SK-N-DZ (cell line): ENCODE results near the gene FRG2.
"Not testable (repeated sequence)": the region's sequence is repeated elsewhere in the genome, so short reads cannot be mapped to it uniquely, and the experiment has no call there.

ENCODE experiments used
- DNase-seq: peaks from one replicate; pipeline ENCODE4 v3.0.0-alpha.2; 2015; ENCODE audit warnings: low spot score
- small RNA-seq, 2 experiments: library from RNA; depleted of rRNA; stranded (forward); fragments of <200 nt; gene quantifications; one replicate each; pipeline ENCODE3, GENCODE V24; 2014

The FRG2 gene

DNA sequence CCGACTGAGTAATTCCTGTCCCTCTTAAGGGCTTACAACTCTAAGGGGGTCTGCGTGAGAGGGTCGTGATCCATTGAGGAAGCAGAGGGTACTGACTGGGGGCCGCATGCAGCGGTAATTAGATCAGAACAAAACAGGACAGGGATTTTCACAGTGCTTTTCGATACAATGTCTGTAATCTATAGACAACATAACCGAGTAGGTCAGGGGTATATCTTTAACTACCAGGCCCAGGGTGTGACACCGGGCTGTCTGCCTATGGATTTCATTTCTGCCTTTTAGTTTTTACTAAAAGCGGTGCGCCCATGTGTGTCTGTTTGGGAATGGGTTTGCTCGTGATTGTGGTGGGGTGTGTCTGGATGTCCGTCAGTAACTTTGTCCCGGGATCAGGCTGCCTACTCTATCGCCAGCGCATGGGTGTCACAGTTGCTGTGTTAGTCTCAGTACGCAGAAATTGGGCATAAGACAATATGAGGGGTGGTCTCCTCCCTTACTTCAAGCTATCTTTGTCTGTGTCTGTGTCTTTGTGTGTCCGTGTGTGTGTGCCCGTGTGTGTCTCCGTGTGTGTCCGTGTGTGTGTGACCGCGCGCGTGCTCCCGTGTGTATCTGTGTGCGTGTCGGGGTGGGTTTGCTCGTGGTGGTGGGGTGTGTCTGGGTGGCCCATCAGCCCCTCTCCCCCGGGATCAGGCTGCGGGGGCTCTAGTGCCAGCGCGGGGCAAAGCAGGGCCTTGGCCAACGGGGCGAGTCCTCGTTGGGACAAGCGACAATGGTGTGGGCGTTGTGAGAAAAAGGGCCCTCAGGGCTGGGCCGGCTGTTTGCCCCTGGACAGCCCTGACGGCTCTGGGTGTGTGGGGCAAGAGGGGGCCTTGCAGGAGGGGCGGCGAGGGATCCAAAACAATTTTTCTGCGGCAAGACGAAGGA lies 10.4 kb downstream of the FRG2 start:
- DNase-seq, result no peak

DNA sequence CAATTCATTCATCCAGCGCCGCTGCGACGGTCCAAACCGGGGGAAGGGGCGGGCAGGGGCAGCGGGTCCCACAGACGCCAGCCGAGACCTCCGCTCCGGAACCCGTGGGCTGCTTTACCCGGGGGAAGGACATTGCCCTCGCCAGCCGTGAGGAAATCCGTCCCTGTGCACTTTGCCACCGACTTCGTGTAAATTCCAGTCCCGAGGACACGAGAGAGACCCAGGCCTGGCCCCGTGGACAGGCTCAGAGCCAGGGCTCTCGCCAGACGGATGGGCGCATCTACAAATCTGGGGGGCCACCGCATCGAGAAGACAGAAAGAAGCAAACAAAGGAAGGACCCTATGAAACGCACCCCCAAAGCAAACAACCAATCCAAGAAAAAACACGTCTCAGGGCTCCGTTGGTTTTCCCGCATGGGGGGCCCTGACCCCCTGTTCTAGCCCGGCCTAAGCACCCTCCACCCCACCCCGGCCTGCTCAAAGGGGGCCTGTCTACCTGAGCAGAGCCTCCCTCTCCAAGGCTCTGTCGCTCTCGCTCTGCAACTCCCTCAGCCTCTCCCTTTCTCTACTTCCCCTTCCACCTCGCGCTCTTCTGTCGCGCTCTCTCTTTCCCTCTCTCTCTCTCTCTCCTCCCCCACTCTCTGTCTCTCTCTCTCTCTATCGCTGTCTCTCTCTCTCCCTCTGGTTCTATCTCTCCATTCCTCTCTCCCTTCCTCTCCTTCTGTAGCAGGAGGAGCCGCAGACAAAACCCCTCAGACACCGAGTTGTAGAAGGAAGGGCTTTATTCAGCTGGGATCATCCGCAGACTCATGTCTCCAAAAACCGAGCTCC lies 11.3 kb downstream of the FRG2 start:
- DNase-seq, result no peak

GRCh38 chr4:190014771-190015537 lies 12.1 kb downstream of the FRG2 start:
- peak; percentile 40 for DNase-seq

DNA sequence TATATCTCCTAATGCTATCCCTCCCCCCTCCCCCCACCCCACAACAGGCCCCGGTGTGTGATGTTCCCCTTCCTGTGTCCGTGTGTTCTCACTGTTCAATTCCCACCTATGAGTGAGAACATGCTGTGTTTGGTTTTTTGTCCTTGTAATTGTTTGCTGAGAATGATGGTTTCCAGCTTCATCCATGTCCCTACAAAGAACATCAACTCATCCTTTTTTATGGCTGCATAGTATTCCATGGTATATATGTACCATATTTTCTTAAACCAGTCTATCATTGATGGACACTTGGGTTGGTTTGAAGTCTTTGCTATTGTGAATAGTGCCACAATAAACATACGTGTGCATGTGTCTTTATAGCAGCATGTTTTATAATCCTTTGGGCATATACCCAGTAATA lies 37.1 kb downstream of the FRG2 start:
- not testable (repeated sequence) for DNase-seq

DNA sequence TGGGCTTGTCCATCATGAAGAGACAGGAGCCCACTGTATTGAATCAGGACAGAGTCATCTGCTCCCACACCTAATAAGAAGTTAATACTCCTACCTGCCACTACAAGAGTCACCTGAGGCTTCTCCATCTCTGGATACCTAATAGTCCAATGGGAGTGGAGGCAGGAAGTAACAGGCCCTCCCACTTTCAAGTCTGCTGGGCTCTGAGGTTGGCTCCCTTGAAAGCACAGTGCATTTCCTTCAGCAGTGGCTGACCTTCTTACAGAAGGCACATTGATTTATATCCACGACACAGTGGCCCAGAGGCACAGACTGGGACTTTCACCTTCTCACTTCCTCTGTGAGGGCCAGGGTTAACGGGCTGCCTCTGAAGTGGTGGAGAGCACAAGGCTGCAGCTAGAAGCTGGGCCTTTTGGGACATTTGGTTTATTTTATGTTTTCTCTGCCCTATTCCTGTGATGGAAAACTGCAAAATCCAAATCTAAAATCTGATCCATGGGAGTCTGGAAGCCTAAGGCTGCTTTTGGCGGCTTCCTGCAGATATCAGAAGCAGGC lies 38.1 kb downstream of the FRG2 start:
- no peak for DNase-seq

- not testable (repeated sequence) for DNase-seq
Measured at GRCh38 chr4:189985651-189986243, 41.3 kb downstream of the FRG2 start.

DNA sequence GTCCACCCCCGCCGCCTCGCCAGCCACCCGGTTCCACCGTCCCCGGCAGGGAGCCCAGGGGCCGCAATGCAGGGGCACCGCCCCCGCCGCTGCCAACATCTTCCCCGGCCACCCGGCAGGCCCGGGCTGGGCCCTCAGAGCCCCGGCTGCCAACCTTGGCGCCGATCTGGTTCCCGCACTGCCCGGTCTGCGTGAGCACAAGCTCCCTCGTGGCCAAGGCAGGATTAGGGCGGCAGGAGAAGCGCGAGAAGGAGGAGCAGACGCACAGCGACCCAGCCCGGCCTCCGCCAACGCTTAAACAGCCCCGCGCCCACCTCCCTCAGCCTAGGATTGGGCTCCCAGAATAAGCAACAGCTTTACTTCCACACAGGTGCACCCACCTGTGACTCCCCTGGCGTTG lies 42.4 kb downstream of the FRG2 start:
- not testable (repeated sequence) for DNase-seq

DNA sequence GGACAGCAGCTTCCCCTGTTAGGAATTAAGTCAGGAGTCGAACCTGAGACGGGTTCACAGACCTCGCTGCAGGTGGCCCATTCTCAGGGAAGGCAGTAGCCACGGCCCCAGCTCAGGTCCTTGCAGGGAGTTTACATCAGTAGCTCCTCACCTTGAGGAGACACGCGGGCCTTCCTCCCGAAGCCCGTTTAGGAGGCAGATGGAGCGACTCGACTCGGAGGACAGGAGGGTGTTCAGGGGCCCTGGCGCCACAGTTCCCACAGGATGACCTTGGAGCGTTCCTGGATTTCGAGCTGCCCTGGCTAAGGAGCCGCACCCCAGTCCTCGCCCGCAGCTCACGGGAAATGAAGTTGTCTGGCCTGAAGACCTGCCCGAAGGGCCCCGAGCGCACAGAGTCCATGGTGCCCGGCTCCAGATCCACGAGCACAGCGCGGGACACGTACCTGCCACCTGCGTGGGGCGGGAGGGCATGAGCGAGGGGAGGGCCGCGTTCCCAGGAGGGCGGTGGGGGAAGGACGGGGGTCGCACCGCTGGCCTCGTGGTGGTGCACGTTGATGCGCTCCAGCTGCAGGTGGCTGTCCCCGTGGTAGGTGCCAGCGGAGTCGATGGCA lies 43.0 kb downstream of the FRG2 start:
- DNase-seq, result not testable (repeated sequence)

DNA sequence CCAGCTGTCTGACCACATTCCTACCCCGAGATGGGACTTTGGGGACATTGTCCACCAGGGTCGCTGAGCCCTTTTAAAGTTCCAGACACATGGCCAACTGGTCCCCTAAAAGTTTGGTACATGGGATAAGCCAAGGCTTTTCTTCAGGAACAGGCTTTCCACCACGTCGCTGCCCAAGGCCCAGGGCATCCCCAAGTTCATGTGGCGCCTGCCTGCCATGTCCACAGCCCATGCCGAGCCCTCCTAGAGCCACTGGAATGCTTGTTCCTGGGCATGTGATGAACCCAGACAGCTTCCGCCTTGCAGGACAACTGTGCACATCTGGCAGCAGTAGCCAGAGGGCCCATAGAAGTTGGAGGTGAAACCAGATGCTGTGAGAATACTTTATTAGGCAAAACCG lies 45.1 kb downstream of the FRG2 start:
- DNase-seq, result no peak

DNA sequence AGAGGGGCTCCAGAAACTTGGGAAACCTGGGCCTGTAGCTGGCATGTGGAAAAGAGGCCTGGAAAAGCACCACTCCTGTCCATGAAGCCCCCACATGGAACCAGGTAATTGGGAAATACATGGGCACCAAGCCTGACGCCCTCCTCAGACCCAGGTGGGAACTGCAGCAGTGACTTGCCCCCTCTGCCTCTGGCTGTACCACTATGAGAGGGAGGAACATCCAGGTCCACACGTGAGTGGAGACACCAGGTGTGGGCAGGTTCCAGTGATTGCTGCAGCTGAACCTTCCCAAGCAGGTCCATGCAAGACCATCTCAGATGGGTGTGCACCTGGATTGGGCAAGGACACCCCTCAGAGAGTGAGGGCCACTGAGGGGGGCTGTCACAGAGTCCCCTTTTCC lies 46.8 kb downstream of the FRG2 start:
- DNase-seq, result not testable (repeated sequence)

DNA sequence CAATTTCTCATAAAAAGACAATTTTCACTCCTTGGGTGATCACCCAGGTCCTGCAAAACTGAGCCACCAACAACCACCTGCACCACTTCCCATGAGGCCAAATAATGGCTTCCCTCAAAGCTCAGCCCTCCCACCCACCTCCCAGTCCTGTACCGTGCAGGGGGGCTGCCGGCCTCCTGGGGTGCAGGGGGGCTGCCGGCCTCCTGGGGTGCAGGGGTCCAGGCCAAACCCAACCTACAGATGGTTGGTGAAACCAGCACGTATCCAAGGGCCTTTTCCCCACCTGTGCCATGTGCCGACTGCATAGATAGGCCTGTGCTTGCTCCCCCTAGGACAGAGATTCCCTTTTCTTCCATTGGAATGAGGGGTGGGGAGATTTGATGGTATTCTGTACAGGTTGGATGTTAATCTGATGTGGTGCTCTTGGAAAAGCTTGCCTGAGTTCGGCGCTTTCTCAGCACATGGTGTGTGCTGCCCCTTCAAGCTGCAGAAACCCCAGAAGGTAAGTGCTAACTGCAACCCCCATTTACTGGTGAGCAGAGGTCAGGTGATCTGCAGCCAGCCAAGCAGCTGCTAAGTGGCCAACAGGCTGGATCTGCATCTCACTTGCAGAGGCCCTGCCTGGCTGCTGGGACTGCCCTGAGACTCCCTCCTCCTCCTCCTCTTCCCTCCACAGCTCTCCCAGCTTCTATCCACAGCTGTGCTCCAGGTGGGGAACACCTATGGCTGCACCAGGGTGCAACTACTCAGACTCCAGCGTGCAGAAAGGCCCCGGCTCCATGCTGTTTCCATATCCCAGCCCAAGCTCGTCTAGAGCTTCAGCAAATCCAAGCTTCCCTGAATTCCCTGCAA lies 47.6 kb downstream of the FRG2 start:
- peak; percentile 30 for DNase-seq

Small RNAs within 50 kb of the gene (small RNA-seq; reads per million reads assigned to genes)
- gene RNA5SP174, result 0.05 to 0.31 reads per million in 2 experiments
- gene RNA5SP175, result 0.18 to 0.49 reads per million in 2 experiments
